Tibial artery (tissue), 4 donors: Measurements from ENCODE around the gene TSPAN32.

ENCODE experiments used
- DNase-seq, 2 donors: peaks; one replicate each; pipeline ENCODE4 v3.0.0-alpha.2; 2019
- H3K27ac ChIP-seq, 2 donors: fragments of 200-600 bp; sonication (generic) in 1 of 2; 1 replicate in 1 of 2; 2 replicates in 1 of 2; pipeline ENCODE4 v1.5.1; 2018 to 2019; ENCODE audit warnings: mild to moderate bottlenecking in 1 of 2
- H3K27me3 ChIP-seq, 2 donors: fragments of 200-600 bp; sonication (generic) in 1 of 2; one replicate each; pipeline versions ENCODE4 v1.5.1 to v1.6.0; 2016 to 2019
- H3K36me3 ChIP-seq, 3 donors: fragments of 200-600 bp; sonication (generic) in 2 of 3; one replicate each; pipeline ENCODE4 v1.5.1; 2016 to 2019; ENCODE audit warnings: mild to moderate bottlenecking in 2 of 3
- H3K4me1 ChIP-seq, 4 donors: fragments of 200-600 bp; sonication (generic) in 2 of 4; 1 replicate in 3 of 4; 2 replicates in 1 of 4; pipeline ENCODE4 v1.5.1; 2016 to 2019
- H3K4me3 ChIP-seq, 2 donors: fragments of 200-600 bp; sonication (generic) in 1 of 2; 1 replicate in 1 of 2; 2 replicates in 1 of 2; pipeline ENCODE4 v1.5.1; 2018 to 2019; ENCODE audit warnings: mild to moderate bottlenecking in 2 of 2
- H3K9me3 ChIP-seq, 3 donors: fragments of 200-600 bp; sonication (generic) in 1 of 3; one replicate each; pipeline ENCODE4 v1.5.1; 2016 to 2019
- intact Hi-C: fragments of 100-400 bp; cut with DNase I; formaldehyde crosslinking; loops from one replicate; pipeline ENCODE4 v1.15.0; 2023; ENCODE audit warnings: low total_unique reads
- TF ChIP-seq, protein P1 (sequence below), 2 experiments: fragments of 200-600 bp in 1 of 2; fragments of 450-650 bp in 1 of 2; IDR thresholded peaks; one replicate each; pipeline ENCODE4 v1.5.1; 2017 to 2019; ENCODE audit warnings: antibody characterized with exemption in 2 of 2, mild to moderate bottlenecking in 1 of 2, moderate library complexity in 1 of 2

TSPAN32 gene

DNA sequence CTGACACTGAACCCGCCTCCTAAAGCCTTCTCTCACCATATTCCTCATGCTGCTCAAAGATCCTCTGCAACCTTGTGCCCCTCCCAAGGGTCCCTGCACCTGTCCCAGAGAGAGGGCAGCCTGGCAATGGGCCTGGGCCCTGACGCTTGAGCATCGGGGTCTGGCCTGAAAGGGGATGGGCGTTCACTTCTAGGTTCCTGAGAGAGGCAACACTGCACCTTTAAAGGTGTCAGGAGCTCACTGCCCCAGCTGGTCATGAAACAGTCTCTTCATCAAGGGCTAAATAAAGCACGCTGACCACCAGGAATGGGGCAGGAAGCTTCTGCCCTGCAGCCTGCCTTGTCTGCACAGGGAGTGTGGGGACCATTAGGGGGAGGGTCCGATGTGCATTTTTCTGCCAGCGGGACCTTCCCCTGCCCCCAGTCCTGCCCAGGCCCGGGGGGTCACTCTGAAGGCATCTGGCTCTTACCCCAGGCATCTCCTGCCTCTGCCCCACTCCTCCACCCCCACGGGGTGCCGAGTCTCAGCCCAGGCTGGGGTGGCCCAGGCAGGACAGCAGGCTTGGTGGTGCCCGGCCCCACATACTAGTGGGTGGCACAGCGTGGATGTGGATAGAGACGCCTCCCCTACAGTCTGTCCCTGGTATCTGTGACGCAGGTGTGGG is 3.5 kb upstream of the TSPAN32 start:
- Histone ChIP-seq H3K36me3 (no peaks in the 10 kb centered on the region), H3K4me1 (peaks cover 0 to 10% (median 6%) of the 10 kb centered on the region in 4 donors), H3K27me3 (peaks cover 0 to 19% of the 10 kb centered on the region in 2 donors), H3K9me3 (no peaks in the 10 kb centered on the region), H3K4me3 (no peak overlapping the region), H3K27ac (no peak overlapping the region)
- intact Hi-C loops, result no loop called here
- TF ChIP-seq, protein P1, sequence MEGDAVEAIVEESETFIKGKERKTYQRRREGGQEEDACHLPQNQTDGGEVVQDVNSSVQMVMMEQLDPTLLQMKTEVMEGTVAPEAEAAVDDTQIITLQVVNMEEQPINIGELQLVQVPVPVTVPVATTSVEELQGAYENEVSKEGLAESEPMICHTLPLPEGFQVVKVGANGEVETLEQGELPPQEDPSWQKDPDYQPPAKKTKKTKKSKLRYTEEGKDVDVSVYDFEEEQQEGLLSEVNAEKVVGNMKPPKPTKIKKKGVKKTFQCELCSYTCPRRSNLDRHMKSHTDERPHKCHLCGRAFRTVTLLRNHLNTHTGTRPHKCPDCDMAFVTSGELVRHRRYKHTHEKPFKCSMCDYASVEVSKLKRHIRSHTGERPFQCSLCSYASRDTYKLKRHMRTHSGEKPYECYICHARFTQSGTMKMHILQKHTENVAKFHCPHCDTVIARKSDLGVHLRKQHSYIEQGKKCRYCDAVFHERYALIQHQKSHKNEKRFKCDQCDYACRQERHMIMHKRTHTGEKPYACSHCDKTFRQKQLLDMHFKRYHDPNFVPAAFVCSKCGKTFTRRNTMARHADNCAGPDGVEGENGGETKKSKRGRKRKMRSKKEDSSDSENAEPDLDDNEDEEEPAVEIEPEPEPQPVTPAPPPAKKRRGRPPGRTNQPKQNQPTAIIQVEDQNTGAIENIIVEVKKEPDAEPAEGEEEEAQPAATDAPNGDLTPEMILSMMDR (IDR thresholded peaks at IDR 0.05), result no peak
- peak in 1 of 2 donors; percentile 60 for DNase-seq

DNA sequence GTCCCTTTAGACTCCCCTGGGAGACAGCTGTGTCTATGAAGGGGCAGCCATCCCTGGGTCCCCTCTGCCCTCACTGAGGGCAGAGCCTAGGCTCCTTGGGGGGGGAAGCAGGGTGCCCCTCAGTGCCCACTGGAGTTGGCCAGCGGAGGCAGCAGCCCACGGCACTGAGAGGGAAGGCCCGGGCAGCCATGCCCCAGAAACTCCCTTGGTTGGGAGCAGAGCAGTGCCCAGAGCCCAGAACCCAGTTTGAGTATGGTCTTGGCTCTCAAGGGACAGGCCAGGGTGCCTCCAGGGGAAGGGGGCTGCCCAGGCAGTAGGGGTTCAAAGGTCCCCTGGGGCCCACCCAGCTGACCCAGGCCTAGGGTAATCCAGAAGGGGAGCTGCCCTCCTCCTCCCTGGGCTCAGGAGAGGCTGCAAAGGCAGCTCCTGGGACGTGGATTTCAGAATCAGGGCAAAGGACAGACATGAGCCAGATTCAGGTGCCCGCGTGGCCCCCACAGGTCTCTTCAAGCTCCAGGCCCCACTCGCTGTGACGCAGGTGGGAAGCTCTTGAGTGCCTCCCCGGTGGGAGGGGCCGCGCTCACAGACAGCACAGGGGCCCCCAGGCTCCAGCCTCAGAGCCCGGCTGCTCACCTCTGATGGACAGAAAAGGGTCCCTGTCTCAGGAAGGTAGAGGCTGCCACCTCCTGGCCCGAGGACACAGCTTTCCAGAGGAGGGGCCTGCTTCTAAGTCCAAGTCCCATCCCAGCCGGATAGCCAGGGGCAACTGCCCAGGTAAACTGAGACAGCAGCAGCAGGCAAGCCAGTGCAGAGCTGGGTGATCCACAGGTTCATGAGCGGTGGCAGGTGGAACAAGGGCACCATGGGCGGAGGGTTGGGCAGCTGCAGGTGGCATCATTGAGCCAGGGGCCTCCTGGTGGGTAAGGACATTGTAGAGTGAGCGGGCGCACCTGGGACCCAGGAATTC is 2.7 kb upstream of the TSPAN32 start:
- TF ChIP-seq, protein P1 (IDR thresholded peaks at IDR 0.05), result no peak
- Histone ChIP-seq H3K36me3 (no peaks in the 10 kb centered on the region), H3K27me3 (peaks cover 0 to 19% of the 10 kb centered on the region in 2 donors), H3K9me3 (no peaks in the 10 kb centered on the region), H3K4me1 (peaks cover 0 to 16% (median 12%) of the 10 kb centered on the region in 4 donors), H3K27ac (no peak overlapping the region), H3K4me3 (no peak overlapping the region)
- DNase-seq, result peak in 1 of 2 donors; percentile 43
- intact Hi-C loops, result no loop called here

- Histone ChIP-seq H3K9me3 (no peaks in the 10 kb centered on the region), H3K27me3 (peaks cover 0 to 19% of the 10 kb centered on the region in 2 donors), H3K4me3 (no peak overlapping the region), H3K4me1 (peaks cover 0 to 17% (median 13%) of the 10 kb centered on the region in 4 donors), H3K36me3 (no peaks in the 10 kb centered on the region), H3K27ac (no peak overlapping the region)
- TF ChIP-seq, protein P1 (IDR thresholded peaks at IDR 0.05), result no peak
- DNase-seq, result no peak
- intact Hi-C loops, result loop anchor here (10.0 kb wide), 1 partner anchor 595 kb away; no protein-coding TSS in a partner anchor
Measured at GRCh38 chr11:2299773-2300172, 2.0 kb upstream of the TSPAN32 start.

DNA sequence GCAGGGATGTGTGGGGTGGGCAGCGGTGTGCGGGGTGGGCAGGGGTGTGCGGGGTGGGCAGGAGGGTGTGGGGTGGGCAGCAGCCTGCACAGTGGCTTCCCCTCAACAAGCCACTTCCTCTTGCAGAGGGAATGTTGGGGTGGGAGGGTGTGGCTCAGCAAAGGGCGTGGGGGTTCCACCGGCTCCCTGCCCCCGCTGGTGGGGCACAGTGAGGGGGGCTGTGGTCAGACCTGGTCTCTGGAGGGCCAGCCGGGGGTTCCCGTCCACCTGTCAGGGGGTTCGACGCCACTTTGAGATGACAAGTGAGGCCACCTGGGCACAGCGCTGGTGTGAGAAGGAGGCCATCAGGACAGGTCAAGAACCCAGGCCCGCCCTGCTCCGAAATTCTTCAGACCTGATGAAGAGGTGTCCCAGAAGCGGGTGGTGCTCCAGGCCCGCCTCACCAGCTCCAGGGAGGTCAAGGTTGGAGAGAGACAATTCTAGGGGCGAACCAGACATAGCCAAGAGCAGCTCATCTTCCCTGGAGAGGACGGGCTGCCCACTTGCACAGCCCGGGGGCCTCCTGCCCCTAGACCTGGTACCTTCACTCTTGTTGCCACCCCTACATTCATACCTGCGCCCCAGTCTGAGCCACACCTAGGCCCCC is 1.4 kb upstream of the TSPAN32 start:
- H3K4me3 ChIP-seq, result no peak overlapping the region

More for the DNA sequence above, 1.4 kb upstream of the TSPAN32 start:
- DNase-seq, result no peak
- peaks cover 0 to 21% (median 18%) of the 10 kb centered on the region in 4 donors for H3K4me1 ChIP-seq
- TF ChIP-seq, protein P1 (IDR thresholded peaks at IDR 0.05), result no peak
- intact Hi-C loops, result loop anchor here (10.0 kb wide), 1 partner anchor 594 kb away; no protein-coding TSS in a partner anchor
- H3K36me3 ChIP-seq, result no peaks in the 10 kb centered on the region
- H3K27me3 ChIP-seq, result peaks cover 0 to 19% of the 10 kb centered on the region in 2 donors
- no peak overlapping the region for H3K27ac ChIP-seq
- no peaks in the 10 kb centered on the region for H3K9me3 ChIP-seq
